GM12801 (cell line): Measurements from ENCODE around the gene KCTD5.

Experiments
- CTCF ChIP-seq: IDR thresholded peaks from one replicate; pipeline ENCODE4 v1.5.1; 2011; ENCODE audit warnings: control low read depth; ENCODE audit not compliant: insufficient read length; ENCODE audit errors: extremely low read depth

KCTD5 gene

GRCh38 chr16:2741168-2741567 is 58.8 kb downstream of the KCTD5 start:
- TF ChIP-seq CTCF, result no peak

GRCh38 chr16:2742323-2743006 is 60.1 kb downstream of the KCTD5 start:
- TF ChIP-seq CTCF, result no peak

GRCh38 chr16:2743007-2743810 is 60.9 kb downstream of the KCTD5 start:
- TF ChIP-seq CTCF, result no peak

GRCh38 chr16:2744711-2745110 is 62.4 kb downstream of the KCTD5 start:
- no peak for TF ChIP-seq CTCF

GRCh38 chr16:2745116-2745890 is 63.0 kb downstream of the KCTD5 start:
- no peak for TF ChIP-seq CTCF

GRCh38 chr16:2745961-2746360 is 63.6 kb downstream of the KCTD5 start:
- TF ChIP-seq CTCF, result no peak

GRCh38 chr16:2748757-2749455 is 66.6 kb downstream of the KCTD5 start:
- no peak for TF ChIP-seq CTCF
